Myometrial cell (primary cell): ENCODE data around the gene MUC13. TPM values are rescaled to one million over a fixed set of nuclear protein-coding genes. Genes with fewer than 3 reads are reported as not detected.

Source experiments
- total RNA-seq: library from RNA; depleted of rRNA; stranded (reverse); fragments of >200 nt; gene quantifications from 2 replicates; pipeline ENCODE4 v1.2.3, GENCODE V29; 2015

The MUC13 gene, protein sequence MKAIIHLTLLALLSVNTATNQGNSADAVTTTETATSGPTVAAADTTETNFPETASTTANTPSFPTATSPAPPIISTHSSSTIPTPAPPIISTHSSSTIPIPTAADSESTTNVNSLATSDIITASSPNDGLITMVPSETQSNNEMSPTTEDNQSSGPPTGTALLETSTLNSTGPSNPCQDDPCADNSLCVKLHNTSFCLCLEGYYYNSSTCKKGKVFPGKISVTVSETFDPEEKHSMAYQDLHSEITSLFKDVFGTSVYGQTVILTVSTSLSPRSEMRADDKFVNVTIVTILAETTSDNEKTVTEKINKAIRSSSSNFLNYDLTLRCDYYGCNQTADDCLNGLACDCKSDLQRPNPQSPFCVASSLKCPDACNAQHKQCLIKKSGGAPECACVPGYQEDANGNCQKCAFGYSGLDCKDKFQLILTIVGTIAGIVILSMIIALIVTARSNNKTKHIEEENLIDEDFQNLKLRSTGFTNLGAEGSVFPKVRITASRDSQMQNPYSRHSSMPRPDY
- not detected in 2 replicates for total RNA-seq

DNA sequence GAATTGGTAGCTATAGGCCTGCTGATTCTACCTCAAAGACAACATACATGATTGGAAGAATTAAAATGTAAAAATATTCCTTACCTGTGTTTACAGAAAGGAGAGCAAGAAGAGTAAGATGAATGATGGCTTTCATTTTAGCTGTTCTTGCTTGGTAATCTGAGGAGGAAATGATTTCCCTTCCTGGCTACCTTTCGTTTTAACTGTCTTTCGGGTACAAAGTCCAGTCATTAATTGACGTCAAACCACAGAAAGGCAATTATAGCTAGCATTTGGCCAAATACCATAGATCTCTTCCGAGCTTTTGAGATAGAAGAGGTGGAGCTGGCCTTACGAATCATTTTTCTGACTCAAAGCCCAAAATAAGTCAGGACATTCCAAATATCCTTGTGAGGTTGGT, at the start of gene MUC13:
TSS of gene MUC13 (minus strand) at position 175 of the 400 bp plus-strand sequence. CDS start at position 136, 39 bp downstream.

DNA sequence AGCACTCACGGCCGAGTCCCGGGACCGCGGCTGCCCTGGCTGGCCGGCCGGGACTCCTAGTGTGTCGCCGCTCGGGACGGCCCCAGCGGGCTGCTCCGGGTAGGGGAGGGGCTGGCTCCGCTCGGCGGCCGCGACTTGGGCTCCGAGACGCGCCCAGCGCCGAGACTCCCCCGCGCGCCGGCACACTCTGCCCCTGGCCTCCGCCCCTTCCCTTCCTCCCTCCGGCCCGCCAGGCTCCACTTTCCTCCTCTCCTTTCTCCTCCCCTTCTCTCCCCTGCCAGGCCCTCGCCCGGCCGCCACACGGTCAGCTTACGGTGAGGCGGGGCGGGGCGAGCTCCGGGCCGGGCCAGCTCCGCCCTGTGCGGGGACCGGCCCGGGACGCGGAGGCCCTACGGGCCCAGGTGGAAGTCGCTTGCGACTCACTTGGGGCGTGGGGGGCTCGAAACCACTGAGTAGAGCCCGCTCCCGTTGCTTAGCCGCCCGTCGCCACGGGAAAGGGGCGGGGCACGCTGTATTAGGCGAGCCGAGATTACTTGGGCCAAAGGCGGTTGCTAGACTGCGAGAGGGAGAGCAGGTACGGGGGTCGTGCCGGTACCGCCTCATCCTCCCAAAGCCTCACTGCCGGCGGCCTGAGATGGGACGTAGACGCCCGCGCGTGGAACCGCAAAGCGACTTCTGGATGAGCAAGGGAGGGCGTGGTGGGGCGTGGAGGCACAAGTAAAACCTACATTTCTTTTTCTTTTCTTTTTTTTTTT, 47.2 kb downstream of the MUC13 start, which contains the start of gene ITGB5:
TSS of gene ITGB5 (minus strand) at position 189 of the 755 bp plus-strand sequence. CDS start 365 bp downstream, outside the sequence.

Other genes with a start within 250 kb of the MUC13 start
- gene UMPS, start 204.3 kb downstream of the MUC13 start, total RNA-seq, result 19.8 and 26.8 TPM in 2 replicates
- gene ITGB5, start 47.4 kb downstream of the MUC13 start, total RNA-seq, result 298 and 307 TPM in 2 replicates
- 63.4 and 92.9 TPM in 2 replicates for gene HEG1, start 121.2 kb upstream of the MUC13 start, total RNA-seq